WTC11 (cell line): ENCODE results near the gene COPE.

Source experiments
- CTCF ChIP-seq: fragments of 200-600 bp; IDR thresholded peaks from 2 replicates; pipeline ENCODE4 v1.8.0; 2022; ENCODE audit warnings: antibody characterized with exemption
- MAX ChIP-seq: sonication (generic); formaldehyde crosslinking; IDR thresholded peaks from 2 replicates; pipeline ENCODE4 v1.8.0; 2022; ENCODE audit warnings: mild to moderate bottlenecking, missing genetic modification reagents
- NR3C1 ChIP-seq: sonication (generic); formaldehyde crosslinking; conservative IDR thresholded peaks from 2 replicates; pipeline ENCODE4 v1.8.1; 2023; ENCODE audit warnings: low read depth, mild to moderate bottlenecking, missing genetic modification reagents
- PRDM15 ChIP-seq: sonication (generic); formaldehyde crosslinking; IDR thresholded peaks from 2 replicates; pipeline ENCODE4 v1.8.0; 2022; ENCODE audit warnings: missing genetic modification reagents
- PREB ChIP-seq: sonication (generic); formaldehyde crosslinking; IDR thresholded peaks from 2 replicates; pipeline ENCODE4 v1.8.1; 2022; ENCODE audit warnings: mild to moderate bottlenecking, missing genetic modification reagents, moderate library complexity, borderline replicate concordance
- SP1 ChIP-seq: sonication (generic); formaldehyde crosslinking; conservative IDR thresholded peaks from 2 replicates; pipeline ENCODE4 v1.8.1; 2022; ENCODE audit warnings: missing genetic modification reagents
- USF1 ChIP-seq: sonication (generic); formaldehyde crosslinking; IDR thresholded peaks from 2 replicates; pipeline ENCODE4 v1.8.0; 2022; ENCODE audit warnings: mild to moderate bottlenecking, missing genetic modification reagents

- TF ChIP-seq NR3C1 = no peak
- TF ChIP-seq CTCF = no peak
- TF ChIP-seq SP1 = no peak
- no peak for TF ChIP-seq USF1 (CRISPR knock-in tag)
- no peak for TF ChIP-seq PREB
- TF ChIP-seq PRDM15 (CRISPR knock-in tag) = no peak
- no peak for TF ChIP-seq MAX (CRISPR knock-in tag)
These were observed 14.1 kb upstream of the COPE start for GRCh38 chr19:18933297-18933696.
